ENCODE data around the gene PQBP1. TPM values are rescaled to one million over a fixed set of nuclear protein-coding genes. Genes with fewer than 3 reads are reported as not detected.
"Not testable (repeated sequence)": the region's sequence is repeated elsewhere in the genome, so short reads cannot be mapped to it uniquely, and the experiment has no call there.

The PQBP1 gene
- total and polyA plus RNA-seq, 12 donors = 41.2 to 127 (median 55.3) TPM

- peak in 1 of 9 donors; percentile 4 for TF ChIP-seq CTCF (IDR thresholded peaks at IDR 0.05)
- Histone ChIP-seq H3K27ac (no peak overlapping the region), H3K9me3 (no peaks in the 10 kb centered on the region), H3K4me1 (no peaks in the 10 kb centered on the region), H3K4me3 (no peak overlapping the region), H3K36me3 (no peaks in the 10 kb centered on the region), H3K27me3 (peaks cover 0 to 20% (median 0%) of the 10 kb centered on the region in 7 donors)
- WGBS, 2 donors = 42 to 47% methylated on average over 5 of the region's 5 CpGs
- no peak for DNase-seq
- ATAC-seq = no peak
- intact Hi-C loops (cut with DNase I) = no loop called here
These were observed 42.8 kb upstream of the PQBP1 start for GRCh38 chrX:48854898-48855297.

GRCh38 chrX:48864210-48864609 is 33.5 kb upstream of the PQBP1 start:
- no peaks in the 10 kb centered on the region for H3K9me3 ChIP-seq
- no peaks in the 10 kb centered on the region for H3K4me1 ChIP-seq
- WGBS, 2 donors = 45 to 56% methylated on average over 4 of the region's 4 CpGs
- no peak overlapping the region for H3K27ac ChIP-seq
- H3K4me3 ChIP-seq = no peak overlapping the region
- no peaks in the 10 kb centered on the region for H3K36me3 ChIP-seq
- DNase-seq = no peak
- no peak for TF ChIP-seq CTCF (IDR thresholded peaks at IDR 0.05)
- intact Hi-C loops (cut with DNase I) = no loop called here
- H3K27me3 ChIP-seq = peaks cover 0 to 19% (median 0%) of the 10 kb centered on the region in 7 donors
- ATAC-seq = no peak

- DNase-seq; H3K9me3 ChIP-seq; H3K4me1 ChIP-seq; H3K4me3 ChIP-seq; H3K27me3 ChIP-seq; intact Hi-C loops (cut with DNase I); H3K27ac ChIP-seq; ATAC-seq; H3K36me3 ChIP-seq: not testable (repeated sequence)
- 63 to 64% methylated on average over 1 of the region's 2 CpGs for WGBS, 2 donors
These were observed 25.7 kb upstream of the PQBP1 start for GRCh38 chrX:48872017-48872416.

GRCh38 chrX:48876944-48877343 is 20.8 kb upstream of the PQBP1 start:
- H3K4me1 ChIP-seq; DNase-seq; H3K4me3 ChIP-seq; intact Hi-C loops (cut with DNase I); ATAC-seq; H3K36me3 ChIP-seq; H3K9me3 ChIP-seq; H3K27ac ChIP-seq; H3K27me3 ChIP-seq: not testable (repeated sequence)
- WGBS, 2 donors = 78 to 80% methylated on average over 4 of the region's 4 CpGs

- ATAC-seq (no peak), DNase-seq (no peak)
- no peaks in the 10 kb centered on the region for H3K9me3 ChIP-seq
- no peak overlapping the region for H3K4me3 ChIP-seq
- no peak overlapping the region for H3K27ac ChIP-seq
- H3K27me3 ChIP-seq = no peaks in the 10 kb centered on the region
- no peak for TF ChIP-seq CTCF (IDR thresholded peaks at IDR 0.05)
- WGBS, 2 donors = 75 to 77% methylated on average over 10 of the region's 10 CpGs
- H3K36me3 ChIP-seq = no peaks in the 10 kb centered on the region
- intact Hi-C loops (cut with DNase I) = no loop called here
- no peaks in the 10 kb centered on the region for H3K4me1 ChIP-seq
These were observed 14.0 kb upstream of the PQBP1 start for GRCh38 chrX:48883729-48884128.

- H3K36me3 ChIP-seq; intact Hi-C loops (cut with DNase I); H3K4me1 ChIP-seq; H3K9me3 ChIP-seq; DNase-seq; ATAC-seq; H3K27me3 ChIP-seq; H3K4me3 ChIP-seq; H3K27ac ChIP-seq: not testable (repeated sequence)
- WGBS, 2 donors = 82 to 88% methylated on average over 5 of the region's 5 CpGs
These were observed 11.1 kb upstream of the PQBP1 start for GRCh38 chrX:48886586-48886985.
